SK-N-SH (cell line): ENCODE data around the gene TMEM109. TPM values are rescaled to one million over a fixed set of nuclear protein-coding genes. Genes with fewer than 3 reads are reported as not detected.

ENCODE experiments used
- CTCF ChIA-PET: fragments of 300-600, 350-600 bp; formaldehyde crosslinking; extraction: SDS; loops from one replicate; lab custom pipeline; 2021; lab: Yijun Ruan, JAX
- POLR2A ChIA-PET: fragments of 350-600 bp; sonication (Branson Sonifier 250); formaldehyde crosslinking; extraction: SDS; loops from one replicate; lab custom pipeline; 2020; ENCODE audit warnings: antibody characterized with exemption, inconsistent platforms; lab: Yijun Ruan, JAX
- DNase-seq: peaks from one replicate; pipeline ENCODE4 v3.0.0; 2012
- H2AFZ ChIP-seq: fragments of 200-600 bp; sonication (generic); 2 replicates; pipeline ENCODE4 v1.8.1; 2016; ENCODE audit warnings: antibody characterized with exemption, mild to moderate bottlenecking, low read depth
- H3F3A ChIP-seq: fragments of 200-600 bp; sonication (generic); replicated peaks from 2 replicates; pipeline ENCODE3; 2016; ENCODE audit warnings: antibody characterized with exemption, mild to moderate bottlenecking; ENCODE audit not compliant: insufficient read depth
- H3K27ac ChIP-seq, 2 experiments: fragments of 200-500 bp in 1 of 2; fragments of 200-600 bp in 1 of 2; sonication (Bioruptor generic) in 1 of 2; sonication (generic), shearing (Covaris generic) in 1 of 2; 2 replicates each; pipeline versions ENCODE4 v1.5.1 to v1.6.1; 2014 to 2016; ENCODE audit warnings: low read depth in 2 of 2, inconsistent platforms in 1 of 2, low read length in 1 of 2, mild to moderate bottlenecking in 1 of 2, mixed read lengths in 1 of 2
- H3K27me3 ChIP-seq: fragments of 200-600 bp; sonication (generic), shearing (Covaris generic); 2 replicates; pipeline ENCODE4 v1.6.1; 2016; ENCODE audit warnings: mixed run types; ENCODE audit not compliant: insufficient read depth
- H3K36me3 ChIP-seq, 2 experiments: fragments of 200-500 bp in 1 of 2; fragments of 200-600 bp in 1 of 2; sonication (Bioruptor generic) in 1 of 2; sonication (generic) in 1 of 2; replicated peaks in 1 of 2; 2 replicates each; pipeline versions ENCODE3 to v1.5.1; 2014 to 2016; ENCODE audit warnings: low read length in 1 of 2, mild to moderate bottlenecking in 1 of 2; ENCODE audit not compliant: insufficient read depth in 2 of 2, control insufficient read depth in 1 of 2
- H3K4me1 ChIP-seq, 2 experiments: fragments of 200-500 bp in 1 of 2; fragments of 200-600 bp in 1 of 2; sonication (Bioruptor generic) in 1 of 2; sonication (generic), shearing (Covaris generic) in 1 of 2; 2 replicates each; pipeline versions ENCODE4 v1.5.1 to v1.6.1; 2014 to 2016; ENCODE audit warnings: low read depth in 1 of 2, low read length in 1 of 2, mixed run types in 1 of 2; ENCODE audit not compliant: insufficient read depth in 2 of 2, control insufficient read depth in 1 of 2
- H3K4me2 ChIP-seq: fragments of 200-600 bp; sonication (generic), shearing (Covaris generic); 2 replicates; pipeline ENCODE4 v1.6.1; 2017; ENCODE audit warnings: mixed run types
- H3K4me3 ChIP-seq, 2 experiments: fragments of 200-500 bp in 1 of 2; fragments of 200-600 bp in 1 of 2; sonication (Bioruptor generic) in 1 of 2; sonication (generic), shearing (Covaris generic) in 1 of 2; 2 replicates each; pipeline versions ENCODE4 v1.5.1 to v1.8.1; 2014 to 2016; ENCODE audit warnings: low read depth in 2 of 2, inconsistent platforms in 1 of 2, low read length in 1 of 2, mild to moderate bottlenecking in 1 of 2, mixed read lengths in 1 of 2, moderate library complexity in 1 of 2
- H3K79me2 ChIP-seq: fragments of 200-600 bp; sonication (generic); 2 replicates; pipeline ENCODE4 v1.8.1; 2017; ENCODE audit warnings: mild to moderate bottlenecking; ENCODE audit not compliant: insufficient read depth
- H3K9ac ChIP-seq: fragments of 200-600 bp; sonication (generic); 2 replicates; pipeline ENCODE4 v1.6.1; 2017; ENCODE audit warnings: mixed run types
- H3K9me2 ChIP-seq: fragments of 200-600 bp; sonication (generic); 2 replicates; pipeline ENCODE4 v1.6.1; 2017; ENCODE audit warnings: mixed run types
- H3K9me3 ChIP-seq: fragments of 200-600 bp; sonication (generic); 2 replicates; pipeline ENCODE4 v1.6.1; 2017; ENCODE audit warnings: mixed run types, mild to moderate bottlenecking, moderate library complexity
- H4K20me1 ChIP-seq: fragments of 200-600 bp; sonication (generic); 2 replicates; pipeline ENCODE4 v1.6.1; 2017; ENCODE audit warnings: mild to moderate bottlenecking, mixed run types; ENCODE audit not compliant: insufficient read depth
- CHD2 ChIP-seq: fragments of 150-350 bp; IDR thresholded peaks from 2 replicates; pipeline ENCODE4 v1.6.1; 2018; ENCODE audit warnings: low read length; ENCODE audit not compliant: partially characterized antibody
- ELF1 ChIP-seq: IDR thresholded peaks from 2 replicates; pipeline ENCODE4 v1.4.0; 2012
- EZH2phosphoT487 ChIP-seq: fragments of 200-600 bp; sonication (generic); IDR thresholded peaks from 2 replicates; pipeline ENCODE4 v1.6.1; 2017; ENCODE audit warnings: low read depth, mixed run types, mild to moderate bottlenecking, antibody characterized with exemption, moderate library complexity, borderline replicate concordance
- JUND ChIP-seq: IDR thresholded peaks from 2 replicates; pipeline ENCODE4 v1.4.0; 2012
- MAX ChIP-seq: IDR thresholded peaks from 2 replicates; pipeline ENCODE4 v1.4.0; 2012; ENCODE audit warnings: low read depth
- NRF1 ChIP-seq: IDR thresholded peaks from 2 replicates; pipeline ENCODE4 v1.6.1; 2012; ENCODE audit warnings: low read depth, mild to moderate bottlenecking, low read length
- RAD21 ChIP-seq: IDR thresholded peaks from 2 replicates; pipeline ENCODE4 v1.6.1; 2012; ENCODE audit warnings: mild to moderate bottlenecking, low read length
- REST ChIP-seq: IDR thresholded peaks from 2 replicates; pipeline ENCODE4 v1.6.1; 2012; ENCODE audit warnings: mild to moderate bottlenecking, low read depth, low read length, moderate library complexity
- RXRA ChIP-seq: IDR thresholded peaks from 2 replicates; pipeline ENCODE4 v1.4.0; 2012; ENCODE audit warnings: low read depth, mild to moderate bottlenecking, borderline replicate concordance
- SMC3 ChIP-seq: IDR thresholded peaks from 2 replicates; pipeline ENCODE4 v1.6.1; 2012; ENCODE audit warnings: low read depth, low read length, improper control_type of control experiment
- USF1 ChIP-seq: IDR thresholded peaks from 2 replicates; pipeline ENCODE4 v1.4.0; 2012; ENCODE audit warnings: low read depth, borderline replicate concordance
- WGBS: methylation state at CpG from one replicate; pipeline ENCODE4 v1.1.6; 2017; ENCODE audit warnings: low lambda C conversion rate; 5-methylcytosine and 5-hydroxymethylcytosine counted together
- polyA plus RNA-seq, 3 experiments: library from polyadenylated mRNA; depleted of rRNA; stranded (reverse); fragments of >200 nt; gene quantifications; 2 replicates each; pipeline ENCODE4 v1.2.3, GENCODE V29; 2012

The TMEM109 gene
- polyA plus RNA-seq, 1 of the 3 experiments (the other 2 are of a cell fraction) = 52.7 TPM

- no peaks in the 10 kb centered on the region for H3F3A ChIP-seq
- DNase-seq = no peak
- H3K9me2 ChIP-seq = no peaks in the 10 kb centered on the region
- no peaks in the 10 kb centered on the region for H4K20me1 ChIP-seq
- H3K4me3 ChIP-seq = no peak overlapping the region
- H3K4me2 ChIP-seq = no peak overlapping the region
- ChIA-PET POLR2A (no interaction called here), CTCF (interaction anchor here (1.7 kb wide), 1 partner anchor 21 kb away, joined by 5 read pairs; no protein-coding TSS in a partner anchor)
- no peak overlapping the region for H3K27ac ChIP-seq
- no peak overlapping the region for H3K9ac ChIP-seq
- TF ChIP-seq ELF1 (no peak), USF1 (no peak), MAX (no peak), SMC3 (no peak), RAD21 (no peak)
- no peaks in the 10 kb centered on the region for H3K27me3 ChIP-seq
- H3K79me2 ChIP-seq = no peaks in the 10 kb centered on the region
- H3K36me3 ChIP-seq = peaks cover 0 to 22% of the 10 kb centered on the region in 2 experiments
- H2AFZ ChIP-seq = no peak overlapping the region
- 79% methylated on average over 4 of the region's 18 CpGs for WGBS
- no peaks in the 10 kb centered on the region for H3K9me3 ChIP-seq
- H3K4me1 ChIP-seq = peaks cover 0 to 2% of the 10 kb centered on the region in 2 experiments; a peak in 1 of 4 replicates
Measured at GRCh38 chr11:60936467-60937143, 22.6 kb downstream of the TMEM109 start.

- CTCF ChIA-PET = interaction anchor here (1.7 kb wide), 1 partner anchor 22 kb away, joined by 5 read pairs; no protein-coding TSS in a partner anchor
- no peak for DNase-seq
- Histone ChIP-seq H3K9me2 (no peaks in the 10 kb centered on the region), H3K27ac (no peak overlapping the region), H3K4me2 (no peak overlapping the region), H3K79me2 (no peaks in the 10 kb centered on the region), H2AFZ (no peak overlapping the region)
- TF ChIP-seq JUND (no peak), EZH2phosphoT487 (no peak), RXRA (no peak), CHD2 (no peak), REST (no peak), NRF1 (no peak)
- TF ChIP-seq, all 33 proteins: peak for 0
- peaks cover 0 to 2% of the 10 kb centered on the region in 2 experiments; a peak in 1 of 4 replicates for H3K4me1 ChIP-seq
- 90% methylated on average over 10 of the region's 12 CpGs for WGBS
- H3K4me3 ChIP-seq = no peak overlapping the region
- H3K9ac ChIP-seq = no peak overlapping the region
- no peaks in the 10 kb centered on the region for H3K9me3 ChIP-seq
- no peaks in the 10 kb centered on the region for H4K20me1 ChIP-seq
- H3F3A ChIP-seq = no peaks in the 10 kb centered on the region
- peaks cover 0 to 17% of the 10 kb centered on the region in 2 experiments for H3K36me3 ChIP-seq
- POLR2A ChIA-PET = interaction anchor here (0.6 kb wide), 1 partner anchor 176 kb away, joined by 4 read pairs; no protein-coding TSS in a partner anchor
- no peaks in the 10 kb centered on the region for H3K27me3 ChIP-seq
Measured at GRCh38 chr11:60937144-60937527, 23.2 kb downstream of the TMEM109 start.
